ENCODE measurements around the gene NSFL1C.
"Not testable (repeated sequence)": the region's sequence is repeated elsewhere in the genome, so short reads cannot be mapped to it uniquely, and the experiment has no call there.

The NSFL1C gene

DNA sequence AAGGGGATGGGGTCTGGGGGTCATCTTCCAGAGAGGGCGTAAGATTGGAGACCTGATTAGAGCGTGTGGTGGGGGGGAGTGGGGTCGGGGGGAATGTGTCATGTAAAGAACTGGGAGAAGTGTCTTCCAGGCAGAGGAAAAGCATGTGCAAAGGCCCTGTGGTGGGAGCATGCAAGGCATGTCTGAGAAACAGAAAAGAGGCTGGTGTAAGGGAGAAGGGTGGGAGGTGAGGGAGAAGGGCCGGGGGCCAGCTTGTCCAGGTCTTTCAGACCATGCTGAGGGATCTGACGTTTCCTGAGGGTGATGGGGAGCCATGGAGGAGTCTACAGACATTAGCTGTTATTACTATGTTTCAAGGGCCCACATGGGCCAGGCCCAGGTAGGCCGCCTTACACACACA, 43.4 kb downstream of the NSFL1C start:
- DNase-seq = no peak

DNA sequence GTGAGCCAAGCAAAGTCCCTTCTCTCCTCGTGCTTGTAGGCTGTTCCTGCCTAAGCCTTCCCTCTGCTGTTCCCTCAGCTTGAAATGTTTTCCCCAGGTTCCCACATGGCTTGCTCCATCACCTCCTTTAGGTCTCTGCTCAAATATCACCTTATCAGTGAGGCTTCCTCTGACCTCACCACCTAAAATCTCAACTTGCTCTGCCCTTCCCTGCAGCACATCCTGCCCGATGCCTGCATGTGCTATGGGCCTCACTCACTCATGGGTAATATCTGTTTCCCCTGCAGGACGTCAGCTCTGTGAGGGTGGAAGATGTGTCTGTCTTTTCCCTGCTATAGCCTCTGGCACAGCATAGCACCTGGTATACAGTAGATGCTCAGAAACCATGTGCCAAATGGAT, 43.9 kb downstream of the NSFL1C start:
- no peak for DNase-seq

- no peak for DNase-seq
These were observed 46.6 kb downstream of the NSFL1C start for GRCh38 chr20:1420066-1420465.

GRCh38 chr20:1418350-1418749, 48.3 kb downstream of the NSFL1C start:
- no peak for DNase-seq

- DNase-seq = no peak
These were observed 48.9 kb downstream of the NSFL1C start for GRCh38 chr20:1417790-1418189.

DNA sequence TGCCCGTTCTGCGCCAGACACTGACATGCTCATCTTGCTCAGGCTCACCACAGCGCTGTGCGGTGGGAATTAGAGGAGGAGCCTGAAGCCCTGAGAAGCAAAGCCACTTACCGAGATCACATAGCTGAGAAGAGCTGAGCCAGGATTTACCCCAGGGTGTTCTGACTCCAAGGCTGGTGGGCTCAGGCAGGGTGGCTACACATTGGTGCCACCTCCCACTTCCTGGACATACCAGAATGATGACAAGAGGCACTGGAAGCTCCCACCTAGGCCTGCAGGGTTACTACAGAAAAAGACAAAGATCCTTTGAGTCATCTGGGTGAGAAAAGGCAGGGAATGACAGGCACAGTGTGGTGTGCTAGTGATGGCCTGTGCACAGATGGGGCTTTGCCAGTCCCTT, 49.4 kb downstream of the NSFL1C start:
- no peak for DNase-seq

DNA sequence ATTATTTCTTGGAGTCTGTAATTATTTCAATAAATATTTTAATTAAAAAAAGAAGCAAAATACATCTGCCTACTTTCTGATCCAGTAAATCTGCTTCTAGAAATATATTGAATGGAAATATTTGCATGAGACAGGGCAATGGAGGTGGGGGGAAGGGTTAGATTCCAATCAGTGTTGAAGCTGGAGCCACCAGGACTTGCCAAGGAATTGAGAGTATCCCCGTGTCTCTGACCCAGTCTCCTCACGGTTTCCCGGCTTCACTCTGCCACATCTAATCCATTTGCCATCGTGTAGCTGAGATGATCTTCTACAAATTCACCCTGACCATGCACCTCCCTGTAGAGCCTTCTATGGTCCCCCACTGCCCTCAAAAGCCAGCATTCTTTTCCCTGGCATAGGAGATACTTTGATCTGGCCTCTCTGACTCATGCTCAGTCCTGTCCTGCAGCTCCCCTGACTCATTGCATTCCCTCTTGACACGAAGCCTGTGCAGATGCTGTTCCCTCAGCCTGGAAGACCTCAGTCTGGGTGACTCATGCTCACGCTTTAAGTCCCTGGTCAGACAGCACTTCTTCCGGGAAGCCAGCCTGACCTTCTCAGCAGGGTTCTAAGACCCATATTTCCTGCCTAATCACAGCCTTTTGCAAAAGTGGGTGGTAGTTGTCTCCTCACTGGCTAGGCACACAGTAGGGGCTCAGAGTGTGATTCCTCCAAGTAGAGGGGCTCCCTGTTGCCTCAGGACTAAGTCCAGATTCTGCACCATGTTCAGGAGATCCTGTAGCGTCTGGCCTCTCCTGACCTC, 50.8 kb downstream of the NSFL1C start:
- no peak for DNase-seq

DNA sequence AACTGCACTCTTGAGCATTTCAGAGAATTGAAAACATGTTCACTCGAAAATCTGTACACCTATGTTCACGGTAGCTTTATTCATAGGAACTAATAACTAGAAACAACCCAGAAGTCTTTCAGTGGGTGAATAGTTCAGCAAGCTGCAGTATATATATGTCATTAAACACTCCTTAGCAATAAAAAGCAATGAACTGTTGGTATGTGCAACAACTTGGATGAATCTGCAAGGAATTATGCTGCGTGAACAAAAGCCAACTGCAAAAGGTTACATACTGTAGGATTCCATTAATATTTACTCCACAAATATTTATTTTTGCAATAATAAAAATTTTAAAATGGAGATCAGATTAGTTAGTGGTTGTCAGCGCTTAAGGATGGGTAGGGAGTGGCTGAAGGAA, 51.7 kb downstream of the NSFL1C start:
- DNase-seq = no peak

DNA sequence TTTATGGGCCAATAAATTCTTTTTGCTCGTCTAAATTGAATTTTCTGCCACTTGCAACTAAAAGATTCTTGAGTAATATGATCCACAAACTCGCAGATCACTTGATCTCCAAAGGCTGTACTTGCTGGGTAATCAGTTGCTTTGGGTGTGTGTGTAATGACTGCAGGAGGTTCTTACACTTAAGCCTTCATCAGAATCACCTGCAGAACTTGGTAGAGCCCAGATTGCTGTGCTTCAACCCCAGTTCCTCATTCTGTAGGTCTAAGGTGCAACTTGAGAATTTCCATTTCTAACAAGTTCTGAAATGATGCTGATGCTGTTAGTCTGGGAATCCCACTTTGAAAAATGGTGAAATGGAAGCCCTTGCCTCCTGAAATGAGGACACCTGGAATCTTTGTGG, 60.8 kb downstream of the NSFL1C start:
- no peak for DNase-seq

- DNase-seq = no peak
These were observed 63.0 kb downstream of the NSFL1C start for GRCh38 chr20:1403624-1404023.

GRCh38 chr20:1402149-1402548, 64.5 kb downstream of the NSFL1C start:
- DNase-seq = no peak

GRCh38 chr20:1401451-1401907, 65.2 kb downstream of the NSFL1C start:
- DNase-seq = no peak

- not testable (repeated sequence) for DNase-seq
These were observed 66.8 kb downstream of the NSFL1C start for GRCh38 chr20:1399678-1400366.

DNA sequence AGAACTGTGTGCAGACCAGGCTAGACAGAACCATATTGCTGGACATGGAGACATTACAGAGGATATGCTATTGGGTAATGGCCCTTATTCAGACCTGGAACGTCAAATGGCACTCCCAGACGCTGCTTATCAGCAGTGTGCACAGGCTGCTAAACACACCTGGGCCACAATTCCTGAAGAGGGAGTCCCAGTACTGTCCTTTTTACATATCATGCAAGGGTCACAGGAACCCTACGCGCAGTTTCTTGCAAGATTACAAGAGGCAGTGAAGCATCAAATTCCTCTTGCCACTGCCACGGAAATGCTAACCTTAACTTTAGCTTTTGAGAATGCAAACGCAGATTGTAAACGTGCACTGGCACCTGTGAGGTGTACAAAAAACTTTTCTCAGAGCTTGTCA, 68.5 kb downstream of the NSFL1C start:
- not testable (repeated sequence) for DNase-seq

DNA sequence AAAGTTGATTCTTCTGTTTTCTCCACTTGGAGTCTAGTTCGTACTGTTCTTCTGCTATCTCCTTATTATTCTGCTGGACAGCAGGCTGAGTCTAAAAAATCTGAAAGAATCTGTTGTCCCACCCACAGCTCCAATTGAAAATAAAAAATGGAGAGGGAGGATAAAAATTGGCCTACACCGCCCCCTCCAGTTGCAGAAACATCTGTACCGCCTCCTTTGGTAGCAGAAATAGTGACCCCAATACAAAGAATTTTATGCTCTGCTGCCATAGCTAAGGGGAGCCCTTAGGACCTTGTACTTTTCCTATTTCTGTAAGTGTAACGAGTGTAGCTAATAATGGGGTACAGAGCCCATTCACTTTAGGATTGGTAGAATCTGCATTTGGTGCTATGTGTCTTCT, 68.9 kb downstream of the NSFL1C start:
- no peak for DNase-seq

DNA sequence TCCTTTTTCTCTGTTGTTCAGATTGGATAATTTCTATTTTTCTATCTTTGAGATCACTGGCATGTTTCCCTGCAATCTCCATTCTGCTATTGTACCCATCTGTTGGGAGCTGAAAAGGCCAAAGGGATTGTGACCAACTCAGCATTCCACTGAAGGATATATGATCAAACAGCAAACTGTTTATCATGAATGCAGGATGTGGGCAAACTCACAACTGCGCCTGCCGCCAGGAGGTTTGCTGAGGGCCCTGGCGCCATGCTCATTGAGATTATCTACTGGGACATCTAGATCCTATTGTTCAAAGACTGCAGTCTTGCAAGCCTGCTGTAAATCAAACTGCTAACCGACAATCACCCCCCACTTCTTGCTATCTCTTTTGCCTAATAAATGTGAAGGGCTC, 69.9 kb downstream of the NSFL1C start:
- no peak for DNase-seq

DNA sequence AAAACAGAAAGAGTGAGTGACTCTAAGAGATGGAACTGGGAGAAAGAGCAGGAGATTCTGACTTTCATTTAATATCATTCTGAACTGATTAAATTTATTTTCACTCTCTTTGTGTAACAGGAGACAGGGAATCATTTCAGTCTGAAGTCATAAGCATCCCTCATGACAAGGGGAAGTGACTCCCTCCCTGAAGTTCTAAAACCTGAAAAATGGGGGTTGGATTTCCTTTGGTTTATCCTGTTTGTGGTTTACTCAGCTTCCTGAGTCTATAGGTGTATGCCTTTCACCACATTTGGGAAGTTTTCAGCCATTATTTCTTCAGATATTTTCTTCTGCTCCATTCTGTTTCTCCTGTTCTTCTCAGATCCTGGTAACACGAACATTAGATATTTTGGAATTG, 70.4 kb downstream of the NSFL1C start:
- DNase-seq = no peak

DNA sequence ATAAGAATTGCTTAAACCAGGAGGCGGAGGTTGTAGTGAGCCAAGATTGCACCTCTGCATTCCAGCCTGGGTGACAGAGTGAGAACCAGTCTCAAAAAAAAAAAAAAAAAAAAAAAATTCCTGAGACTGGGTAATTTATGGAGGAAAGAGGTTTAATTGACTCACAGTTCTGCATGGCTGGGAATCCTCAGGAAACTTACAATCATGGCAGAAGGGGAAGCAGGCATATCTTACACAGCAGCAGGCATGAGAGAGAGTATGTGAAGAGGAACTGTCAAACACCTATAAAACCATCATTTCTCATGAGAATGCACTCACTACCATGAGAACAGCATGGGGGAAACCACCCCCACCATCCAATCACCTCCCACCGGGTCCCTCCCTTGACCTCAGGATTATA, 72.0 kb downstream of the NSFL1C start:
- DNase-seq = no peak

DNA sequence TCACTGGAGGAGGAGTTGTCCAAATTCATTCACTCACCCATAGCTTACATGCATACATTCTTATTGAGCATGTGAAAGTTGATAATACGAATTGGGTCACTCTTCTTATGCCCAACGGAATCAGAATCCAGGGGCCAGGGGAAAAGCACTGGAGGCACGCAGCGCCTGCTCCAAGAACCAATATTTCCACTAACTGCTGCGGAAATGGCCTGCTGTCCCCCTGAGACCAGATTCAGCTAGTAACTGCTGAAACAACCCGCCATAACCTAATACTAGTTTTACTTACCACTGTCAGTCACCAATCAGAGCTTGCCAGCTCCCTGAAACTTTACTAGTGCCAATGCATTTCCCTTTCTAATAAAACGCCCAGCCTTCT, 73.2 kb downstream of the NSFL1C start:
- no peak for DNase-seq

- DNase-seq = peak in 1 of 2 experiments; percentile 63
These were observed 73.7 kb downstream of the NSFL1C start, which contains the start of gene FKBP1A for GRCh38 chr20:1392693-1393506. TSS of gene FKBP1A (minus strand) at chr20:1393054. CDS start at chr20:1392998, 56 bp downstream.

GRCh38 chr20:1392443-1392692, 74.3 kb downstream of the NSFL1C start:
- no peak for DNase-seq
